ENCODE data around the gene PLA2G4F.

The PLA2G4F gene

GRCh38 chr15:42134617-42135245 lies 21.7 kb downstream of the PLA2G4F start:
- DNase-seq (ENCODE audit: low spot score) (no peak), FAIRE-seq (peak; percentile 81)

GRCh38 chr15:42133886-42134502 lies 22.4 kb downstream of the PLA2G4F start:
- no peak for DNase-seq (ENCODE audit: low spot score)
- no peak for FAIRE-seq

DNA sequence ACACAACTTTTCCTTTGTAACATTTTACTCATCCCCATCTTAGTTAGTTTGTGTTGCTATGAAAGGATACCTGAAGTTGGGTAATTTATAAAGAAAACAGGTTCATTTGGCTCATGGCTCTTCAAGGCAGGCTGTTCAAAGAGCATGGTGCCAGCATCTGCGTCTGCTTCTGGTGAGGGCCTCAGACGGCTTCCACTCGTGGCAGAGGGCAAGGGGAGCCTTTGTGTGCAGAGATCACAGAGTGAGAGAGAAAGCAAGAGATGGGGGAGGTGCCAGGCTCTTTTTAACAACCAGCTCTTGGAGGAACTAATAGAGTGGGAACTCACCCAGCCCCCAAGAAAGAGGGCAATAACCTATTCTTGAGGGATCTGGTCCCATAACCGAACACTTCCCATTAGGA lies 23.1 kb downstream of the PLA2G4F start:
- DNase-seq (ENCODE audit: low spot score), result no peak
- FAIRE-seq, result no peak

- no peak for DNase-seq (ENCODE audit: low spot score)
- FAIRE-seq, result no peak
These were observed 24.3 kb downstream of the PLA2G4F start for GRCh38 chr15:42131826-42132806.

DNA sequence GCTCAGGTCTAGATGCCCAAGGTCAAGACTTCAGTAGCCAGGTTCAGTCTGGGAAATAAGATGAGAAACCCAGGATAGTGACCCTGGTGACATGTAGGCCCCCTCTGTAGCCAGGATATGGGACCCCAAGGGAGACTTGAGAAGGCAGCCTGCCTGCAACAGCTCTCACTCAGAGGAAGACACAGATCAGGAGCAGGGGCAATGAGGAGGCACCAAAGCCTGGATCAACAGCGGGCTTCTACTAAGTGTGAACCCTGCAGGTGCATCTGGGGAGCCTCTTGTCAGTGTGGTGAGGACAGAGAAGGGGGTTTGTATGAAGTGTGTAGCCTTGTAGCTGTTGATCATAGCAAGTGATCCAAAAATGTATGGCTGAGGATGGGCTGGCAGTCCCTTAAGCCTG lies 25.4 kb downstream of the PLA2G4F start:
- FAIRE-seq, result no peak

DNA sequence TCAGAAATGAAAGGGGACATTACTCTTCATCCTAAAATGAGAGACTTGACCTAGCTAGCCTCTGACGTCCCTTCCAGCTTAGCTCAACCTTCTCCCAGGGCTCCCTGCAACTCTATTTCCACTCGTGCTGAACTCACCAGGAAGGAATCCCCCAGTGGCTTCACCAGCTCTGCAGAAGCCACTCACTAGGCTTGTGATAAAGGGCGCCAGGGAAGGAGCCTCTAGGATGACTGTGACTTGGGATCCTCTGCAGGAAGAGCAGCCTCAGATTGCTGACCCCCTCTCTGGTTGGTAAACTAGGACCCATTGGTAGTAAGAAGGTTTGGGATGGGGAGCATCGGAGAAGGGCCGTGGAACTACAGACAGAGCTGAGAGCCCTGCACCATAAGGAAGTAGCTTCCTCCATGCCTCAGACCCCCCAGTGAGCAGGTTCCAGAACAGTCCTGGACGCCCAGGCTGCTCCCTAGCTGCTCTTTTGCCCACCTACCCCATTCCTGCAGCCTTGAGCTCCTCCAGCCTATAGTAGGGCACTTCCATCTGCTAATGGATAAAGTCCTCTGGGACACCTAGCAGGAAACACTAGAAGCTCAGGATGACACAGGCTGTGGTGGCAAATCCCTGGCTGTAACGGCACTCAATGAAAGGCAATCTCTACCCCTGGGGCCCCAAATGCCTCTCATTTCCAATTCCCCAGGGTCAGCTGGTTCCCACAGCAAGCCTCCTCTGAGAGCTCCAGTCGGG lies 26.0 kb downstream of the PLA2G4F start:
- DNase-seq (ENCODE audit: low spot score) (no peak), FAIRE-seq (no peak)

More for the DNA sequence above, 25.4 kb downstream of the PLA2G4F start:
- DNase-seq (ENCODE audit: low spot score), result no peak

- FAIRE-seq (no peak), DNase-seq (ENCODE audit: low spot score) (no peak)
These were observed 27.1 kb downstream of the PLA2G4F start for GRCh38 chr15:42129364-42129763.

DNA sequence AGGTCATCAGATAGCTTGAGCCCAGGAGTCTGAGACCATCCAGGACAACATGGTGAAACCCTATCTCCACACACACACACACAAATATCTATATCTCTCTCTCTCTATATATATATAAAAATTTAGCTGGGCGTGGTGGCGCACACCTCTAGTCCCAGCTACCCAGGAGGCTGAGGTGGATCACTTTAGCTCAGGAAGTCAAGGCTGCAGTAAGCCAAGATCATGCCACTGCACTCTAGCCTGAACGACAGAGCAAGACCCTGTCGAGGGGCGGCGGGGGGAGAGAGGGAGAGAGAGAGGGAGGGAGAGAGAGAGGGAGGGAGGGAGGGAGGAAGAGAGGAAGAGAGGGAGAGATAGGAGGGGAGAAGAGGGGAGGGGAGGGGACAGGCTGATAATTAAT lies 28.0 kb downstream of the PLA2G4F start:
- FAIRE-seq (no peak), DNase-seq (ENCODE audit: low spot score) (no peak)

DNA sequence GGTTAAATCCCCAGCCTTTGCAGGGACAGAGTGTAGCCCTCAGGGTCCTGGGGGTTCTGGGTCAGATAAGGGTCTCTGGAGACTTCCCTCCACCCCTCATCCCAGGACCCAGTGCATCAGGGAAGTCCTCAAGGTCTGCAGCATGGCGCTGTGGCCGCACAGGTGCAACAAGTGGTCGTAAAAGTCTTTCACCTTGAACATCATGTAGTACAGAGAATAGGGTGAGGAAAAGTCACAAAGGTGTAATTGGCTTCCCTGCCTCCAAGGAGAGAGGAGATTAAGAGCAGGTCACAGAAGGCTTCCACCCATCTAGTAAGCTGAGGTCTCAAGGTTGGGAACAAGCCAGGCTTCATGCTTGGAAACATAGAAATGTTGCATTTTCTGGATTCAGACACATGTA lies 32.9 kb downstream of the PLA2G4F start:
- FAIRE-seq (no peak), DNase-seq (ENCODE audit: low spot score) (no peak)

DNA sequence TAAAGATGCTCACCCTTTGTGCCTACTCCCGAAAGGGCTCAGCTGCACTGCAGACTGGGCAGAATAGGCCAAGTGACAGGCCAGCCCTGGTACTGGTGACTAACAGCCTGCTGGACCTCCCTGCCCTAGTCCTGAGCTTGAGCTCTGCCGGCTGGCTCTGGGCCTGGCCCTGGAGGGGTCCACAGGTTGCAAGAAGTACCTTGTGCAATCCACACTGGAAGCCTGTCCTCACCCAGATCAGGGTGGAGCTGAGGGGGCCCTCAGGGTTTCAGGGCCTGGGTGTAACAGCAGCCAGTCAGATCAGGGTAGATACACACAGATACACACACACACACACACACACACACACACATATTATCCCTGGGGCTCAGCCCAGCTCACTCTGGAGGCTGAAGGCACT lies 34.8 kb downstream of the PLA2G4F start:
- FAIRE-seq (no peak), DNase-seq (ENCODE audit: low spot score) (no peak)

DNA sequence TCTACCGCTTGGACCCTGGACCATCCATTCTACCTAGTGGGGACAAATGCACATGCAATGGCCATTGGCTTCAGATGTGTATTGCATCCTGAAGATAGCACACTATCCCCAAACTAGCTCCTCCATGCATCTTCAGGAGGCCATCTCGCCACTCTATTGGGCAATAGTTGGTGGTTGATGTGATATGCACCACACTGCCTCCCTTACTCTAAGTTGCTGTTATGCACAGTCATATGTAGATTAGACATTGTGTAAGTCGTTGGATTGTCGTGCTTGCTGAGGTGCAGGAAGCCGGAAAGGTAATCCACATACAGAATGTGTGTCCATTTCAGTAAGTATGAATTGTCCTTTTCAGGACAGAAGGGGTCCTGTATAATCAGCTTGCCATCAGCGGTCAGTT lies 35.4 kb downstream of the PLA2G4F start:
- DNase-seq (ENCODE audit: low spot score), result no peak
- no peak for FAIRE-seq

DNA sequence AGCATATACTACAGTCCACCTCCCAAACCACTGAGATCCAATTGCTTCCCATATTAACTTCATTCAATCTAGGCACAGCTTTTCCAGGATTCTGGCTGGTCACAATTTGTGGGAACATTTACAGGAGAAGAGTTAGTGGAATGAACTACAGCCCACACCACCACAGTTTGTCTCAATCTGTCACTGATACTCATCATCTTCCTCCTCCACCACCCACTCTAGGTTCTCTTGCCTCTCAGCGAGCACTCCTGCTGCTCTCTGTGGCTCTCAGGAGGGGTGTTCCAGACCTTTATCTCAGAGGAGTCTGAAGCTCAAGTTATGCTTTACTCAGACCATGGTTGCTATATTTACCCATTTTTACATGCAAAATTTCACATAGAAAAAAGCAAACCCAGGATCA lies 36.2 kb downstream of the PLA2G4F start:
- DNase-seq (ENCODE audit: low spot score), result no peak
- FAIRE-seq, result no peak

DNA sequence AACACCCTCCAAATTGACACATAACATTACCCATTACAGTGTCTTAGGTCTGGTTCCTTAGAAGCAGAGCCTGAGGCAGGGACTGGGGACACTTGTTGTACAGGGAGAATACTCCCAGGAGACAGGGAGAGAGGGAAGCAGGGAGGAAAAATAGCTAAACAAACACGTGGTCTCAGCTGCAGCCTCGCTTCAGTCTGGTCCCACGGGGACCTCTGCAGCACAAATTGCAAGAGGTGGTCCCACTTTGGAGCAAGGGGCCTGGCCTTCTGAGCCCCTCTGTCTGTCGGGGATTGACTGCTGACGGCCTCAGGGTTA lies 37.0 kb downstream of the PLA2G4F start:
- FAIRE-seq (no peak), DNase-seq (ENCODE audit: low spot score) (no peak)

DNA sequence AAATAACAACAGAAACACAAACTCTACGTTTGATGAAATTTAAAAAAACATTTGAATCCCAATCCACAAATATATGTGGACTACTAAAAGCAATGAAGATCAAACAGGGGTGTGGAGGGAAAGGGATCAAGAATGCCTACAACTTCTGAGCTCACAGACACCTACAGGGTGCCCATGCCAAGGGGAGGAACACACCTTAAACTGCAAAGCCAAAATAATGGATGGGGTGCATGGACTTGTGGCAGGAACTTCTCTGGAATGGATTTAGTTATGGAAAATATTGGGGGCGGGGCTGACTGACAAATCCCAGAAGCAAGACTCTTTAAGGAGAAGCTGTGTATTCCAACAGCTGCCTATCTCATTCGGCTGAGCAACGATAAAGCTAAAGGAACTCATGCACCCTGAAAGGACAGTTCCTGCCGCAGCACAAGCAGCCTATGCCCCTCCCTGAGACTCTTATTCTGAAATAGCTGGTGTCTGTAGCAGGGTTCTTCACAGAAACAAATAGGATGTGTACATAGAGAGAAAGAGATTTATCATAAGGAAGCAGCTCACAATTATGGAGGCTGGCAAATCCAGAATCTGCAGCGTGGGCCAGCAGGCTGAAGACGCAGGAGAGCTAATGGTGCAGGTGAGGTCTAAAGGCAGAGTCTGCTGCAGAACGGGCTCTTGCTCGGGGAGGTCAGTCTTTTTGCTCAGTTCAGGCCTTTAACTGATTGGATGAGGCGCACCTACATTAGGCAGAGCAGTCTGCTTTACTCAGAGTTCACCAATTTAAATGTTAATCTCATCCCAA lies 37.6 kb downstream of the PLA2G4F start:
- FAIRE-seq, result no peak
- no peak for DNase-seq (ENCODE audit: low spot score)

- DNase-seq (ENCODE audit: low spot score), result no peak
- no peak for FAIRE-seq
These were observed 44.5 kb downstream of the PLA2G4F start for GRCh38 chr15:42111924-42112323.

DNA sequence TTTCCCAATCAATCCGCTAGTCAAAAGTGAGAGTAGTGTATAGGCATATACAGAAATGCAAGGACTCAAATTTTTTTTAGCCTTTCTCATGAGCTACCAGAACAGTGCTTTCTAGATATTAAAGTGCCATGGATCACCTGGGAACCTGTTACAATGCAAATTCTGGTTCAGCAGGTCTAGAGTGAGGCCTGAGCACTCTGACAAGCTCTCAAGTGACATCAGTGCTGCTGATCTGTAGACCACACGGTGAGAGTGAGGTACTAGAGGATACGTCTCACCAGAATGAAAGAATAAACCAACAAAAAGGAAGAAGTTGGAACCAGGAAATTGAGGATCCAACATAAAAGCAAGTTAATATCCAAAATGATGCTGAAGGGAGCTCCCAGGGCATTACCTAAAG lies 46.1 kb downstream of the PLA2G4F start:
- FAIRE-seq, result no peak

DNA sequence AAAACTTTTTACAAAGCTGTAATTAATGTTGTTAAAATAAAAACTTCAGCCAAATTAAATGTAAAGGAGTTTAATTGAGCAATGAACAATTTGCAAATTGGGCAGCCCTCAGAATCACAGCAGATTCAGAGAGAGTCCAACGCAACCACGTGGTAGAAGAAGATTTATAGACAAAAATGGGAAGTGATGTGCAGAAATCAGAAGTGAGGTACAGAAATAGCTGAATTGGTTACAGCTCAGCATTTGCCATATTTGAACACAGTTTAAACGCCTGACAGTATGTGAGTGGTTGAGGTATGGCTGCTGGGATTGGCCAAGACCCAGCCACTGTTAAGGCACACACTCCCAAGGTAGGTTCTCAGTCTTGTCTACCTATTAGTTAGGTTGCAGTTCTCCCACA lies 47.6 kb downstream of the PLA2G4F start:
- no peak for FAIRE-seq
- DNase-seq (ENCODE audit: low spot score), result no peak

More for the DNA sequence above, 46.1 kb downstream of the PLA2G4F start:
- DNase-seq (ENCODE audit: low spot score), result no peak

DNA sequence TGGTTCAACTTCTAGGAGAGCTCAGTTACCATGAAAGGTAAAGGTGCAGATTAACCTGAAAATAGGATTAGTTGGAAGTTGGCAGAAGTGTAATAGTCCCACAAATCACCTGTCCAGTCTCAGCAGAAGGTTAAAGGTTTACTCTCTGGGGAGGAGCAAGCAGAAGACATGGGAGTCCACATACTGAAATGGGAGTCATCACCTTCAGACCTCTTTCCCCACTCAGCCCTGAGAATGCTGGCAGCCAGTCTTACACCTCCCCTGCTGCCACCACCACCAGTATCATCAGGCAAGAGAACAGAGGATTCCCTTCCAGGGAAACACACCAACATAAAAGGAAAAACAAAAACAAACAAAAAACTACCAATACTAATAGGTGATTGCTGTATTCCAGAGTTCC lies 48.2 kb downstream of the PLA2G4F start:
- DNase-seq (ENCODE audit: low spot score), result no peak
- no peak for FAIRE-seq

DNA sequence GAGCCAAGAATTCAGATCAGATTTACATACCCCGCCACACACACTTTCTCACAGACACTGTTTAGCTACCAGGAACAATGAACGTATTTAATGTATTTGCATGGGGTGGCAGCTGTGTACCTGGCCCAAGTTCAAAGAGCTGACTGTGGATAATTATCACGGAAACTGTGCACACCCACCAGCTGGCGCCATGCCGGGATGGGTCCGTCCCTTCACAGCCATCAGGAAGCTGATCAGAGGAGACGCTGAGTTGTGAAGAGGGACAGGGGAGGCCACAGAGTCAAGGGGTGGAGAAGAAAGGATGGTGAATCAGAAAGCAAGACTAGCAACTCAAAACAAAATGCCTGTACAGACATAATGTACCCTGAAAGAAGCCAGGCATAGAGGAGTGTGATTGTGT lies 49.0 kb downstream of the PLA2G4F start:
- FAIRE-seq (no peak), DNase-seq (ENCODE audit: low spot score) (no peak)

DNA sequence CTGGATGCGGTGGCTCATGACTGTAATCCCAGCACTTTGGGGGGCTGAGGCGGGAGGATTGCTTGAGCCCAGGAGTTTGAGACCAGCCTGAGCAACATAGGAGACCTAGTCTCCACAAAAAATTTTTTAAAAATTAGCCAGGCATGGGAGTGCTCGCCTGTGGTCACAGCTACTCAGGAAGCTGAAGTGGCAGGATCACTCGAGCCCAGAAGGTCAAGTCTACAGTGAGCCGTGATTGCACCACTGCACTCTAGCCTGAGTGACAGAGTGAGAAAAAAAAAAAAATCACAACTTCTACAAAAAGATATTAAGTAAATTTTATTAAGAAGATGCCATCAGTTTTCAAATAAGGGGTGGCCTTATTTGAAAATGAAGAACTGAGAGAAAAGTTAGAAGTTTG lies 50.1 kb downstream of the PLA2G4F start:
- DNase-seq (ENCODE audit: low spot score), result no peak

More for the DNA sequence above, 50.1 kb downstream of the PLA2G4F start:
- no peak for FAIRE-seq

Measured in RCC 7860 (cell line).